Measurements from ENCODE around the gene CFAP157.

CFAP157 gene

GRCh38 chr9:127680846-127681245 is 25.9 kb upstream of the CFAP157 start:
- Histone ChIP-seq H3K79me2 (ENCODE audit: insufficient read depth, low read depth) (no peaks in the 10 kb centered on the region), H3K9ac (no peak overlapping the region), H4K20me1 (ENCODE audit: insufficient read depth) (no peaks in the 10 kb centered on the region), H2AFZ (ENCODE audit: low read depth) (no peak overlapping the region), H3K4me3 (IDR thresholded peaks at IDR 0.05; ENCODE audit: insufficient read depth, low read depth, low read length) (no peak overlapping the region), H3K36me3 (ENCODE audit: insufficient read depth) (no peaks in the 10 kb centered on the region), H3K27ac (no peak overlapping the region), H3K4me1 (ENCODE audit: low read depth, poor library complexity, severe bottlenecking) (no peaks in the 10 kb centered on the region), H3K4me2 (no peak overlapping the region), H3K27me3 (ENCODE audit: insufficient read depth, low read depth) (no peaks in the 10 kb centered on the region)
- no peak for TF ChIP-seq CTCF (conservative IDR thresholded peaks at IDR 0.05; ENCODE audit: low read depth, low read length)

- H3K27ac ChIP-seq: no peak overlapping the region
- no peaks in the 10 kb centered on the region for H3K36me3 ChIP-seq (ENCODE audit: insufficient read depth)
- TF ChIP-seq CTCF (conservative IDR thresholded peaks at IDR 0.05; ENCODE audit: low read depth, low read length): no peak
Observed at GRCh38 chr9:127682351-127683136, 24.2 kb upstream of the CFAP157 start.

GRCh38 chr9:127683723-127684122 is 23.1 kb upstream of the CFAP157 start:
- no peak for TF ChIP-seq CTCF (conservative IDR thresholded peaks at IDR 0.05; ENCODE audit: low read depth, low read length)
- Histone ChIP-seq H3K36me3 (ENCODE audit: insufficient read depth) (no peaks in the 10 kb centered on the region), H3K27me3 (ENCODE audit: insufficient read depth, low read depth) (no peaks in the 10 kb centered on the region), H3K4me2 (no peak overlapping the region), H2AFZ (ENCODE audit: low read depth) (no peak overlapping the region), H4K20me1 (ENCODE audit: insufficient read depth) (no peaks in the 10 kb centered on the region), H3K79me2 (ENCODE audit: insufficient read depth, low read depth) (no peaks in the 10 kb centered on the region), H3K27ac (no peak overlapping the region), H3K4me3 (IDR thresholded peaks at IDR 0.05; ENCODE audit: insufficient read depth, low read depth, low read length) (no peak overlapping the region), H3K9ac (no peak overlapping the region), H3K4me1 (ENCODE audit: low read depth, poor library complexity, severe bottlenecking) (no peaks in the 10 kb centered on the region)

More at GRCh38 chr9:127682351-127683136, 24.2 kb upstream of the CFAP157 start:
- H3K27me3 ChIP-seq (ENCODE audit: insufficient read depth, low read depth): no peaks in the 10 kb centered on the region
- H3K9ac ChIP-seq: no peak overlapping the region
- no peak overlapping the region for H2AFZ ChIP-seq (ENCODE audit: low read depth)
- H3K4me3 ChIP-seq (IDR thresholded peaks at IDR 0.05; ENCODE audit: insufficient read depth, low read depth, low read length): no peak overlapping the region
- H3K79me2 ChIP-seq (ENCODE audit: insufficient read depth, low read depth): no peaks in the 10 kb centered on the region
- no peak overlapping the region for H3K4me2 ChIP-seq
- no peaks in the 10 kb centered on the region for H4K20me1 ChIP-seq (ENCODE audit: insufficient read depth)
- H3K4me1 ChIP-seq (ENCODE audit: low read depth, poor library complexity, severe bottlenecking): no peaks in the 10 kb centered on the region

- H3K4me2 ChIP-seq: no peak overlapping the region
- no peak for TF ChIP-seq CTCF (conservative IDR thresholded peaks at IDR 0.05; ENCODE audit: low read depth, low read length)
- H3K4me1 ChIP-seq (ENCODE audit: low read depth, poor library complexity, severe bottlenecking): no peaks in the 10 kb centered on the region
Observed at GRCh38 chr9:127684576-127684975, 22.2 kb upstream of the CFAP157 start.

More at GRCh38 chr9:127684576-127684975, 22.2 kb upstream of the CFAP157 start:
- Histone ChIP-seq H4K20me1 (ENCODE audit: insufficient read depth) (no peaks in the 10 kb centered on the region), H3K27me3 (ENCODE audit: insufficient read depth, low read depth) (no peaks in the 10 kb centered on the region), H3K9ac (no peak overlapping the region), H3K79me2 (ENCODE audit: insufficient read depth, low read depth) (no peaks in the 10 kb centered on the region), H3K36me3 (ENCODE audit: insufficient read depth) (no peaks in the 10 kb centered on the region), H2AFZ (ENCODE audit: low read depth) (no peak overlapping the region), H3K4me3 (IDR thresholded peaks at IDR 0.05; ENCODE audit: insufficient read depth, low read depth, low read length) (no peak overlapping the region), H3K27ac (no peak overlapping the region)

Measured in KMS-11 (cell line).